Renal cortical epithelial cell (primary cell): Measurements from ENCODE around the gene CDKN1C. TPM values are rescaled to one million over a fixed set of nuclear protein-coding genes. Genes with fewer than 3 reads are reported as not detected.

Experiments used
- DNase-seq: peaks from one replicate; pipeline ENCODE4 v3.0.0-alpha.2; 2011; ENCODE audit warnings: low read depth
- total RNA-seq: library from RNA; depleted of rRNA; stranded (reverse); fragments of >200 nt; gene quantifications from 2 replicates; pipeline ENCODE4 v1.2.3, GENCODE V29; 2014

CDKN1C gene
- total RNA-seq, 1 donor from 2014 or later = 25.3 TPM

GRCh38 chr11:2923446-2924375 lies 38.1 kb upstream of the CDKN1C start:
- DNase-seq = no peak

GRCh38 chr11:2922655-2923054 lies 37.1 kb upstream of the CDKN1C start:
- no peak for DNase-seq

- no peak for DNase-seq
Observed at GRCh38 chr11:2921742-2922493, 36.3 kb upstream of the CDKN1C start.

- DNase-seq = no peak
Observed at GRCh38 chr11:2921261-2921660, 35.7 kb upstream of the CDKN1C start.

DNA sequence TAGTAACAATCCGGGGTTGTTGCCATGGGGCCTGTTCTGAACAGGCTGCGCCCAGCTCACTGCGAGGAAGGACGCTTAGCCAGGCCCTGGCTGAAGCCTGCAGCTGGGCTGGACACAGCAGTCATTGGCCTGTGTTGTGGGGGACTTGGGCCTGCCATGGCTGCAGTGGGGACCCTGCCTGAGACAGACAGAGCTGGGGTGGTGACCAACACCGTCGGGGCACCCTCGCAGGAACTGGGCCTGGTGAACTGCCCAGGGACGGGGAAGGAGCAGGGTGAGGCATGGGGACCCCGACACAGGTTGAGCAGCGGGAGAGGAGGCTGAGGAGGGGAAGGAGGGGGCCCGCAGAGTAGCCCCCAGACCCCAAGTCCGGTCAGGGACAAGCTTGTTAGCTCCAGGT lies 34.8 kb upstream of the CDKN1C start:
- DNase-seq = no peak

DNA sequence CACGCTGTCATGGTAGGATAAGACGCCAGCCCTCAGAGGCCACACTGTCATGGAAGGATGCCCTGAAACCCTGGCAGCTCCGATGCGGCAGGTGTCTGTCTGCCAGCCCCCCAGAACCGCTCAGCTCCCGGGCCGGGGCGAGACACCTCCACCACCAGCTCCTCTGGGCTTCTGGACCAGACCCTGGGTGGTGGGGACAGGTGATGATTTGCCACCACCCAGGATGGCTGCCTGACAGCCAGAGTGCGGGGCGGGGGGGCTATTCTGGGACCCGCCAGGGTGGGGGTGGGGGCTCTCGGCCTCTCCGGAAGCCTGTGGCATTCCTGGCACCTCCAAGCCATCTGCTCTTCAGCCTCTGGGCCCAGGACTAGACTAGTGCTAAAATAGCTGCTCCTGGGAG lies 34.3 kb upstream of the CDKN1C start:
- DNase-seq = no peak

GRCh38 chr11:2919188-2919587 lies 33.6 kb upstream of the CDKN1C start:
- DNase-seq = no peak

- no peak for DNase-seq
Observed at GRCh38 chr11:2917842-2918490, 32.4 kb upstream of the CDKN1C start.

GRCh38 chr11:2916892-2917645 lies 31.5 kb upstream of the CDKN1C start:
- no peak for DNase-seq

- DNase-seq = no peak
Observed at GRCh38 chr11:2916114-2916891, 30.7 kb upstream of the CDKN1C start.

DNA sequence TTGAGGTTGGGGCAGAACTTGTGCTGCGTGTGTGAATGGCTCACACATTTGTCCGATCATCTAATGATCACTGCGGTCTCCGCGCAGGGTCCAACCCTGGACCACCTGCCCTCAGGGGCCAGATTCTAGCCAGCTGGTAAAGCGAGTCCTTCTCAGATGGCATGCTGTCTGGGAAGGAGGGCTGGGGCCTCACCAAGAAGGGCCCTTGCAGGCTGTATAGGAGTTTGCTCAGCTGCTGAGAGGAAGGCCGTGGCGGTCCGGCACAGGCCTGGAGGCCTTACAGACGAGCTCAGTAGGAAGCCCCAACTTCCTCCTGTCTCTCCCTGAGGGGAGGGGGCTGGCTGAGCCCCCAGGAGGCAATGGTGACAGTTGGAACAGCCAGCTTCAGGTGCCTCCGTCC lies 29.9 kb upstream of the CDKN1C start:
- DNase-seq = no peak

DNA sequence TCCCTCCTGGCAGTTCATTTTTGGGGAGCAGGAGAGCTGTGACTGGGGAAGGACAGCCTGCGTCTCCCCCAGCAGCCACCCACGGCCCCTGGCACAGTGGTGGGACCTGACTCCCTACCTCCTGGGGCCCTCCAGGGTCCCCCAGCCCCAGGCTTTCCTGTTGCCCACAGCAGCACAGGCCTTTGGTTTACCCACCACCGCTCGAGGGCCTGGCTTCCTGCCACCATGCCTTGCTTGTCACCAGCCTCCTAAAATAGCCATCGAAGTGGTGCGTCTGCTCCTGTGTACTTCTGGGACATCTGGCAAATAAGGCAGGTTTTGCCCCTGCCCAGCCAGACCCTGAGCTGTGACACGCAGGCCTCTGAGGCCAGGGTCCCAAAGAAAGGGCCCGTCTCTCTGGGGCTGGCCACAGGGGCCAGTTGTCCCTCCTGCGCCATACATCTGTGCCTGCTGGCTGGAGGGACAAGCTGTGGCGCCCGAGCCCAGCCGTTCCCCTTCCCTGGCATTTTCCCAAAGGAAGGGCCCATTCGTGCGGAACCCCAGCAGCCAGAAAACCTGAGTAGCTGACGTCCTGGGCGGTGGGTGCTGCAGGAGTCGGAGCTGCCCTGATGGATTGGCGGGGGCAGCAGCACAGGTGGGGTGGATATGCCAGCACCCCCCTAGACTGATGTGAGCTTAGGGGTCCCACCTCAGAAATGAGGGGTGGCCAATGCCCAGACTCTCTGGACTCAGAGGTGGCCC lies 29.1 kb upstream of the CDKN1C start:
- DNase-seq = no peak

GRCh38 chr11:2913776-2914175 lies 28.2 kb upstream of the CDKN1C start:
- DNase-seq = no peak

DNA sequence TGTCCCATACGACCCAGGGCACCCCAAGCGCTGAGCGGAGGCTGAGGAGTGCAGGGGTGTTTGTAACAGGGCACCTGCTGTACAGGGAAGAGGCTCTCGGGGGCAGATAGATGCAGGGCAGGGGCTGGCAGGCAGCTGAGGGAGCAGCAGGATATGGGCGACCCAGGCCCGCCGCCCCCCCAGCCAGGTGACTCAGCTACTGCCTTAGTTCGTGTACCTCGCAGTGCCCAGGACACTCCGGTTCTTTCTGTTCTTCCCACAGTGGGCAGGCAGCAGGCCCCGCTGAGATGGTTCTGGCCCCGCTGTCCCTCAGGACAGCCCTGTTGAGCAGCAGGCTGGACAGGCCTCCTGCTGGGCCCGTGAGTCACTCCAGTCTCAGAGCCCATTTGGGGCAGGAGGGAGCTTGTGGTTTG lies 27.4 kb upstream of the CDKN1C start:
- DNase-seq = peak; percentile 47

GRCh38 chr11:2912498-2912897 lies 26.9 kb upstream of the CDKN1C start:
- DNase-seq = peak; percentile 86

GRCh38 chr11:2911785-2912391 lies 26.3 kb upstream of the CDKN1C start:
- no peak for DNase-seq

DNA sequence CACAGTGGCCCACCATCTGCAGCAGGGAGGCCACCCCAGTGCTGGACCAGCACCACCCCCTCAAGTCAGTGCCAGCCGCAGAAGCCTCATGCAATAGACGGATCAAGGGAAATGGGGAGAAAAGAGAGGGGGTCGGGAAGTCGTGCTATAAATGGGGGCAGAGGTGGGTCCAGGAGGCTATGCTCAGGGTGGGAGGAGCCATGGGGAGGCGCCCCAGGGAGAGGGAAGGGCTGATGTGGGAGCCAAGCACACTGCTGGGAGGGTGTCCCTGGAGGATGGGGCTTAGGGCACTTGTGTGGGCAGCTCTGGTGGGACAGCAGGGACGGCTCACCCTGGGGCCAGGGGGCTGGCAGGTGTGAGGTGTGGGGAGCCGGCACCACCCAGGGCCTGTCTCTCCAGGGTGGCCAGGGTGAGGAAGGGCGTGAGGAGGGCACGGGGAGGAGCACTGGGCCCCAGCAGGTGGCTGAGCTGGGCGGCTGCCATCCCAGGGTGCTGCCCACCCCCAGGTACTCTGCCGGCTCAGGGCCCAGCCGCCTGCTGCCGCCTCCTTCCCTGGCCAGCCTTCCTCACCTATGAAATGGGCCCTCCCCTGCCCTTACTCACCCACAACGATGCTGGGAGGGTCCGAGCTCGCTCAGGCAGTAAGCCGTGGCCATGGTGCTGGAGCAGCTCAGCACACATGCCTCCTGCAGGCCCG lies 25.7 kb upstream of the CDKN1C start:
- no peak for DNase-seq

DNA sequence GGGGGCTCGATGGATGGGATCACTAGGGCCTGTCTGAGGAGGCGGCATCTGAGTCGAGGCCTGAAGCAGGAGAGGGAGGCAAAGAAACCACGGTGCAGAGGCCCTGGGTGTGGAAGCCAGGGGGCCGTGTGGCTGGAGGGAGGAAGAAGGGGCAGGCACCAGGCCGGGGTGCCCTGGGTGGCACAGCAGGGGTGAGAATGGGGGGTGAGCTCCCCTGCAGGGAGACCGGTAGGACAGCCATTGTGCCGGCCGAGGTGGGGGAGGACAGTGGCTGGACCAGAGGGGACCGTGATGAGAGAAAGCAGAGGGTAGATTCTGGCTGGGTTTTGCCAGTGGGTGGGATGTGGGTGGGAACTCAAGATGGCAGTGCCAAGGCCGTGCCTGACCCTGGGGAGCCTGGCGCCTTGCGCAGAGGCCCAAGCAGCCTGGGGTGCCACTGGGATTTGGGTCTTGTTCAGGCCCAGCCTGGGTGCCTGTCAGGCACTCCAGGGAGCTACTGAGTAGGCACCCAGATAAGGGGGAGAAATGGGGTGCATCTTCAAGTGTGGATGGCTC lies 24.9 kb upstream of the CDKN1C start:
- DNase-seq = no peak
